Measurements from ENCODE around the gene PA2G4. TPM values are rescaled to one million over a fixed set of nuclear protein-coding genes. Genes with fewer than 3 reads are reported as not detected.
A peak's percentile ranks its signal among the peaks of the same experiment; 100 is the strongest.

Gene PA2G4
- total and polyA plus RNA-seq, 2 experiments from 2014 or later: 87.9 to 102 TPM

DNA sequence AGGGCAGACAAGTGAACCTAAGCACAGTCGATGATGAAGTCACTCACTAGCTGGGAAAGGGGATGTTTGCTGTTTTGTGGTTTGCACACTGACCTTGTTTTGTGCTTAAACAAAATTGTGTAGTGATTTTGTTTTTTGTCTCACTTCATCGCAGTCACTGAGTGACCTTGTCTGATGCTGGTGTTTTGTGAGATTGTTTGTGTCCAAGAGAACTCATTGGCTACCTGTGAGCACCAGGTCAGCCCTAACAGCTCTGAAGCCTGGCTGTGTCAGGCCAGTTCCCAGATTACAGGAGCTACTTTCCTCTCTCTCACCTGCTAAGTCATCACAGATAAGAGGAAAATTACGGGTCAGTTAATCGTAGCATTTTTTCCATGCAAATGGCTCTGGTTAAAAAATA is 19.8 kb downstream of the PA2G4 start:
- TF ChIP-seq, protein P1, sequence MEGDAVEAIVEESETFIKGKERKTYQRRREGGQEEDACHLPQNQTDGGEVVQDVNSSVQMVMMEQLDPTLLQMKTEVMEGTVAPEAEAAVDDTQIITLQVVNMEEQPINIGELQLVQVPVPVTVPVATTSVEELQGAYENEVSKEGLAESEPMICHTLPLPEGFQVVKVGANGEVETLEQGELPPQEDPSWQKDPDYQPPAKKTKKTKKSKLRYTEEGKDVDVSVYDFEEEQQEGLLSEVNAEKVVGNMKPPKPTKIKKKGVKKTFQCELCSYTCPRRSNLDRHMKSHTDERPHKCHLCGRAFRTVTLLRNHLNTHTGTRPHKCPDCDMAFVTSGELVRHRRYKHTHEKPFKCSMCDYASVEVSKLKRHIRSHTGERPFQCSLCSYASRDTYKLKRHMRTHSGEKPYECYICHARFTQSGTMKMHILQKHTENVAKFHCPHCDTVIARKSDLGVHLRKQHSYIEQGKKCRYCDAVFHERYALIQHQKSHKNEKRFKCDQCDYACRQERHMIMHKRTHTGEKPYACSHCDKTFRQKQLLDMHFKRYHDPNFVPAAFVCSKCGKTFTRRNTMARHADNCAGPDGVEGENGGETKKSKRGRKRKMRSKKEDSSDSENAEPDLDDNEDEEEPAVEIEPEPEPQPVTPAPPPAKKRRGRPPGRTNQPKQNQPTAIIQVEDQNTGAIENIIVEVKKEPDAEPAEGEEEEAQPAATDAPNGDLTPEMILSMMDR (IDR thresholded peaks at IDR 0.05; ENCODE audit: poor library complexity): no peak
- no peak for TF ChIP-seq EZH2 (IDR thresholded peaks at IDR 0.05; ENCODE audit: borderline replicate concordance)
- TF ChIP-seq EZH2phosphoT487 (IDR thresholded peaks at IDR 0.05; ENCODE audit: low read depth, severe bottlenecking, unreplicated experiment): no peak
- Histone ChIP-seq H3K4me3 (no peak overlapping the region), H3K4me2 (no peak overlapping the region), H3K79me2 (peaks cover 10% of the 10 kb centered on the region), H3K4me1 (ENCODE audit: insufficient read depth) (peaks cover 19% of the 10 kb centered on the region), H3K9me3 (ENCODE audit: low read depth) (no peaks in the 10 kb centered on the region), H3K27ac (no peak overlapping the region), H4K20me1 (ENCODE audit: insufficient read depth, poor library complexity, severe bottlenecking) (no peaks in the 10 kb centered on the region), H3K9me2 (replicated peaks; ENCODE audit: insufficient read depth) (no peaks in the 10 kb centered on the region), H3K36me3 (replicated peaks; ENCODE audit: insufficient read depth, low read depth) (no peaks in the 10 kb centered on the region), H2AFZ (no peak overlapping the region), H3K27me3 (no peaks in the 10 kb centered on the region)
- DNase-seq (ENCODE audit: low spot score): no peak
- 76% methylated on average over 4 of the region's 4 CpGs for WGBS (ENCODE audit: low lambda C conversion rate, missing lambda C conversion rate)

DNA sequence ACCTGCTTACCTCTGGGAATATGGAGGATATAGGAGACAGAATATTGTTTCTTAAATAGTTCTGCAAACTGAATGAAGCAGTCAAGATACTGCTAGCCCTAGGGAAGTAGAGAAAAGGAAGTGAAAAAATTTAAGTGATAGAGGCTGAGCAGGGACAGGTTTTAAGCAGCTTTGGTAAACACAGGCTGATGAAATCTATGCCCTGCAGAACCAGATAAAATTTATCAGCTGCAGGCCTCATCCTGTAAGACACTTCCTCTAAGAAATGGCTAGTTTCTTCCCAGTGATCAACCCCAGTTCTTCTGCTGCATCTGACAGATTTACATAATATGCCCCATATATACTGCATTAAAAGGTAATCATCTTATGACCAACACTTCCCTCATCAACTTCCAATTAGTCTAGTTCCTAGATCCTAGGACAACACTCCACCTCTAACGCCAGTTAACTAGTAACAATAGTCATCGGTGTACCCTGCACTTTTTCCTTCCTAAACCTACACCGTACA is 22.4 kb downstream of the PA2G4 start:
- Histone ChIP-seq H3K9me3 (ENCODE audit: low read depth) (no peaks in the 10 kb centered on the region), H3K4me2 (peak overlapping the region; percentile 73), H3K27ac (peak overlapping the region; percentile 78), H3K27me3 (no peaks in the 10 kb centered on the region), H3K79me2 (peaks cover 19% of the 10 kb centered on the region), H4K20me1 (ENCODE audit: insufficient read depth, poor library complexity, severe bottlenecking) (peaks cover 4% of the 10 kb centered on the region), H2AFZ (no peak overlapping the region), H3K9me2 (replicated peaks; ENCODE audit: insufficient read depth) (no peaks in the 10 kb centered on the region), H3K4me3 (no peak overlapping the region), H3K36me3 (replicated peaks; ENCODE audit: insufficient read depth, low read depth) (no peaks in the 10 kb centered on the region), H3K4me1 (ENCODE audit: insufficient read depth) (peaks cover 11% of the 10 kb centered on the region)
- WGBS (ENCODE audit: low lambda C conversion rate, missing lambda C conversion rate): 70% methylated on average over 3 of the region's 3 CpGs
- DNase-seq (ENCODE audit: low spot score): no peak
- no peak for TF ChIP-seq EZH2 (IDR thresholded peaks at IDR 0.05; ENCODE audit: borderline replicate concordance)
- TF ChIP-seq EZH2phosphoT487 (IDR thresholded peaks at IDR 0.05; ENCODE audit: low read depth, severe bottlenecking, unreplicated experiment): no peak
- TF ChIP-seq, protein P1 (IDR thresholded peaks at IDR 0.05; ENCODE audit: poor library complexity): no peak

DNA sequence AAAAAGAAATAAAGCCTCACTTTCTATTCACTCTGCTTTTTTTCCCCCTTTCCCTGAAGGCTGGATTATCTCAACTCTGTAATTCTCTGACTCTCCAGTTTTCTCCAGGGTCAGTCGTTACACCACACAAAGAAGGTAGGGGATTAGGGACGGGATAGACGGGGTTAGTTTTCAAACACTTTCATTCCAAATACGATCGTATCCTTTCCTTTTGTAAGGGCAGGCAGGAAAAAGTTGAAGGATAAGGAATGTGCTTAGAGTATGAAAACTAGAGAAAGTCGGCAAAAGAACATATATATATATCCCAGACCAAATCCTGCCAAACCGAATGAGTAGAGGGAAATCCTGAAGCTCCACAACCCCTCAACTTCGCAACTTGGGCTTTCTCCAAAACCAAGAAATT is 23.1 kb downstream of the PA2G4 start:
- peak overlapping the region; percentile 73 for H3K4me2 ChIP-seq
- H3K36me3 ChIP-seq (replicated peaks; ENCODE audit: insufficient read depth, low read depth): no peaks in the 10 kb centered on the region
- no peaks in the 10 kb centered on the region for H3K27me3 ChIP-seq
- peak overlapping the region; percentile 15 for H3K4me3 ChIP-seq
- no peaks in the 10 kb centered on the region for H3K9me3 ChIP-seq (ENCODE audit: low read depth)
- H4K20me1 ChIP-seq (ENCODE audit: insufficient read depth, poor library complexity, severe bottlenecking): peaks cover 4% of the 10 kb centered on the region
- no peaks in the 10 kb centered on the region for H3K9me2 ChIP-seq (replicated peaks; ENCODE audit: insufficient read depth)
- peaks cover 19% of the 10 kb centered on the region for H3K79me2 ChIP-seq
- H3K4me1 ChIP-seq (ENCODE audit: insufficient read depth): peaks cover 11% of the 10 kb centered on the region
- H2AFZ ChIP-seq: peak overlapping the region; percentile 5
- no peak for DNase-seq (ENCODE audit: low spot score)
- peak overlapping the region; percentile 78 for H3K27ac ChIP-seq
- TF ChIP-seq, protein P1 (IDR thresholded peaks at IDR 0.05; ENCODE audit: poor library complexity): no peak
- TF ChIP-seq EZH2 (IDR thresholded peaks at IDR 0.05; ENCODE audit: borderline replicate concordance): no peak
- no peak for TF ChIP-seq EZH2phosphoT487 (IDR thresholded peaks at IDR 0.05; ENCODE audit: low read depth, severe bottlenecking, unreplicated experiment)
- 2% methylated on average over 8 of the region's 8 CpGs for WGBS (ENCODE audit: low lambda C conversion rate, missing lambda C conversion rate)
